Stimulated activated CD8-positive, alpha-beta memory T cell treated with anti-CD3 and anti-CD28 coated beads, Interleukin-2, amount 100 ng/mL, for 48 hours (primary cell): Measurements from ENCODE around the gene PCSK5.
"Not testable (repeated sequence)": the region's sequence is repeated elsewhere in the genome, so short reads cannot be mapped to it uniquely, and the experiment has no call there.

Source experiments
- DNase-seq, 2 donors: peaks; one replicate each; pipeline ENCODE4 v3.0.0-alpha.2; 2020; ENCODE audit warnings: low read depth in 2 of 2

The PCSK5 gene

DNA sequence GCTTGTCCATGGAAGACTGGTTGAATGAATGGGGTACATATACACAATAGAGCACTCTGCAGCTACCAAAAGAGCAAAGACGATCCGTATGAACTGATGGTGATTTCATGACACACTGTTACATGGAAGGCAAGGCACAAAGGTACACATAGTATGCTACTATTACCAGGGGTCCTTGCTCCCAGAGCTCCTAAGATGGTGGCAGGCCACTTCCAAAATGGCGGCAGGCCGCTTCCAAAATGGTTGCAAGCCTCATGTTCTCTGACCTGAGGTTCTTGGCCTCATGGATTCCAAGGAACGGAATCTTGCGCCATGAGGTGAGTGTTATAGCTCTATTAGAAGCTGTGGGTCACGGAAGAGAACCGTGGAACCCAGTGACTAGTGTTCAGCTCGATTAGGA, 356.2 kb downstream of the PCSK5 start:
- DNase-seq = no peak

- no peak for DNase-seq
Observed at GRCh38 chr9:76247426-76247825, 357.0 kb downstream of the PCSK5 start.

GRCh38 chr9:76249309-76249708, 358.8 kb downstream of the PCSK5 start:
- DNase-seq = no peak

GRCh38 chr9:76255781-76256455, 365.4 kb downstream of the PCSK5 start:
- no peak for DNase-seq

DNA sequence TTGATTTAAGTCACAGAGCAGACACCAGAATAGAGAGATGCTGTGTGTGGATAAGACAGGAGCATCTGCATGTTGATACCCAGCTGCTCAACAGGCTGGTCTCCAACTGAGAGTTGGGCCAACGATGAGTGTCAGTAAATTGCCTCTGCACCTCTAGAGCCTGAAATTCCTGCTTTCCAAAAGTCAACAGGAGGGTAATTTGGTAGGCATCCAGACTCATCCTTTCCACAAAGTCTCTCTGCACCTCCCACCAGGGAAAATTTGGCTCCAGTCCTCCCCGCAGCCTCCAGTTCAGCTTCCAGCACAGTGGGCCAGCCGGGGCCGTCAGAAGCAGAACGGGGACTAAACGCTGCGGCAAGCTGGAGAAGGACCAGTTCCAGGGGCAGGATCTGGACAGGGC, 366.8 kb downstream of the PCSK5 start:
- DNase-seq = no peak

- no peak for DNase-seq
Observed at GRCh38 chr9:76266649-76267283, 376.3 kb downstream of the PCSK5 start.

- DNase-seq = no peak
Observed at GRCh38 chr9:76267284-76267652, 376.8 kb downstream of the PCSK5 start.

DNA sequence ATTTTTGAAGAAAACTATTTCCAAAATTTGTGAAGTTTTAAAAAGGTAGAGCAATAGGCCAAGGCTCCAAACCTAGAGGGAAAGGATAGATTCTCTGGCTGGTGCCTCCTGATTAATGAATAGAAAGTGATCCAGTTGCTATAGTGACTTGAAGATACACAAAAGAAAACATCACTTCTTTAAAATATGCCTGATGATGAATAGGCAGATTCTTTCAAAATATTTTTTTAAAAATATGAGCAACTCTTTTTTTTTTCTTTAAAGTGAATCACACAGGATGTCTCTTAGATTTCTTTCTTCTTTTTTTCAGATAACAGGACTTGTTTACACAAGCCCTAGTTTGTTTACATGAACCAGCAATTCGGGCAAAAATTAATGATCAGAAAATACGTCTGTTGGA, 379.3 kb downstream of the PCSK5 start:
- no peak for DNase-seq

- no peak for DNase-seq
Observed at GRCh38 chr9:76271755-76272154, 381.3 kb downstream of the PCSK5 start.

GRCh38 chr9:76289042-76289441, 398.6 kb downstream of the PCSK5 start:
- DNase-seq = no peak

GRCh38 chr9:76289703-76290102, 399.2 kb downstream of the PCSK5 start:
- DNase-seq = no peak

DNA sequence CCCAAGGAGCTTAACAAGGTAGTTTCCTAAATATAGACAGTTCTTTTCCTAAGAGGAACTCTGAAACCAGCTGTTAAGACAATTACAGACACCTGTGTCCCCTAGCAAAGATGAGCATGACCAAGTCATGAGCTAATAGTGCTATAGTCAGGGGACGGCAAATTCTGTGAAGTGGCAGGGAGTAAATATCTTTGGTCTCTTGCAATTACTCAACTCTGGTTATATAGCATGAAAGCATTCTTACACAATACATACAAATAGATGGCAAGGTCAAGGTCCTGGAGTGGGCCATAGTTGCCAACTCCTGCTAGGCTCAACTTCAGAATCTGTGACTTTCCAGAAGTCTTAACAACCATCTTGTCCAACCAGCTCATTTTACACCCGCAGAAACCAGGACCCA, 400.1 kb downstream of the PCSK5 start:
- DNase-seq = no peak

DNA sequence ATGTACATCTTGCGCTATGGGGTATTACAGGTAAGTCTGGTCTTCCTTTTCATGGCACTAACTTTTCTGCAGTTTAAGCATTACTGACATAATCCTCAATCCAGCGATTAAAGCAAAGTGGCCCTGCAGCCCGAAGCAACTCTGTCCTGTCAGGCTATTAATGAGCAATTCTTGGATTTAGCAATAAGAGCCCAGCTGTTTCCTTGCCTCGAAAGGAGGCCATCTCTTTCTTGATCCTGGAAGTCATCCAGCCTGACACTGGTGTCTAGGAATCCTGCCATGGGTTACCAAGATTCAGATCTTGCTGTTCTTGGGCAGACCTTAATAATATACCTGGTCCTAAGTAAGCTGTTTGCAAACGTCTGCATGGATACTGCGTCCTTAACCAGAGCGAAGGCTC, 401.8 kb downstream of the PCSK5 start:
- DNase-seq = no peak

DNA sequence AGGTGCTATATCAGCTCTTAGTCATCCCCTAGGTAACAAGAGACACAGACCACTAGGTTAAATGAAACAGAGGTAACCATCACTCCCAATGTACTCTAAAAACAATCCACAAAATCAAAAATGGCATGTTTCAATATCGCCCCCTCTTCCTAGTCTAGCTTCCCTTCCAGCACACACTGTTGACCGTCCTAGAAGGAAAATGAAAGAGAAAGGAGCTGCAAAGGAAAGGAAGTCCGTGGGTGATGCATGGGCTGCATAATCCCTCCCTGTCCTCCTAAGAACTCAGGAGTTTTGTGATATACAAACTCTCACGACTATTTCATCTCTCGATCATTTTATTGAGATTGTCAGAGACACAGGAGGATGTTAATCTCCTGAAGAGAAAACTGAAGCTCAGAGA, 402.2 kb downstream of the PCSK5 start:
- DNase-seq = no peak

- no peak for DNase-seq
Observed at GRCh38 chr9:76294301-76294700, 403.8 kb downstream of the PCSK5 start.

- no peak for DNase-seq
Observed at GRCh38 chr9:76296561-76297310, 406.3 kb downstream of the PCSK5 start.

DNA sequence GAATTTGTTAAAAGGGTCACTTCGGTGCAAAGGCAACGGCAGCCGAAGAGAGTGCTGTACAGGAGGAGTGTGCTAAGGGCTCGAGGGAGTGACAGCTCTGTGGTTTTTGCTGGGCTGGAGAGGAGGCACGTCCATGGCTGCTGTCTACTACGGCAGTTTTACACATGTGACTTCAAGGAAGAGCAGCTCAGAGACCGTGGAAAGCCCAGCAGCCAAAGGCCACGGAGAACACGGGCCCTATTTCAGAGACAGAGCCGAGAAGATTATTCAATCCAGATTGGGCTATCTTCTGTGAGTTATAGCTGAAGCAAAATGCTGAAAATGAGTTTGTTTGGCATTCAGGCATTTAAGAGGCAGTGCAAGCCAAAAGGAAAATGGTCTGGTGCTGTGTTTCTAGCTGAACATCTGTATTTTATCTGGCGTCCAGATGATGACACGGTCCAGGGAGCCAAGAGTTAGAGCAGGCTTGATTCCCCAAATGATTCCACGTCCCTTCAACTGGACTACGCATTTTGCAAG, 407.3 kb downstream of the PCSK5 start:
- no peak for DNase-seq

- DNase-seq = no peak
Observed at GRCh38 chr9:76298521-76299144, 408.2 kb downstream of the PCSK5 start.

DNA sequence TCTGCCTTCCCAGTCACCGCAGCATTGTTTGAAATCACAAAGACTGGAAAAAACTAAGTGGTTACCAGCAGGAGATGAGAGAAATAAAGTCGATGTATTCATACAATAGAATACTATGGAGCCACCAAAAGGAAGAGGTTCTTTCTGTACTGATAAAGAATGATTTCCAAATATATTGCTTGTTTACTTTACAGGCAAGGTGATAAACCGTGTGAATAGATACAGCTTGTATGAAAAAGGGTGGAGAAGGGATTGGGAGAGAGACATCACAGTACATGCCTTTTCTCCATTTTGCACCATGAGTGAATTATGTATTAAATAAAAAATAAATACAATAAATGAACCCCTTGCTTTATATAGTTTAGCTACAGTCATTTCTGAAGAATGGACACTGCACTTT, 412.1 kb downstream of the PCSK5 start:
- no peak for DNase-seq

DNA sequence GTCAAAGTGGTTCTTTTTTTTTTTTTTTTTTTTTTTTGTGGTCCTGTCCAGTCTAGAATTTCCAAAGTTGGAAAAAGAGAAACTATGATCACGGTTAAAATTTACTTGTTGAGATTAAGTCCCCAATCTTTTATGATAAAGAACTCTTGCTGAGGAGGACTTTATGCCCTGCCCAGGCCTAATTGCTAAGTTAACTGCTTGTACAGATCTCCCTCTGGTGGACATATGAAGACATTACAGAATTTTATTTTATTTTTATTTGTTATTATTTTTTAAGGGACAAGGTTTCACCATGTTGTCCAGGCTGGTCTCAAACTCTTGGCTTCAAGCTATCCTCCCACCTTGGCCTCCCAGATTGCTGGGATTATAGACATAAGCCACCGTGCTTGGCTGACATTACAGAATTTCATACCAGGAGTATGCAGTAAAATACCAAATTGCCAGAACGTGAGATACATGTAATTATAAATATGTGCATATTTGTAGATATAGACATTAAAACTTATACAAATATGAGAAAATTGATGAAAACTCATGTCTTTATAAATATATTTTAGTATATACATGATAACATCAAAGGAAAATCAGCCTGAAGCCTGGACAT, 412.6 kb downstream of the PCSK5 start:
- DNase-seq = no peak

DNA sequence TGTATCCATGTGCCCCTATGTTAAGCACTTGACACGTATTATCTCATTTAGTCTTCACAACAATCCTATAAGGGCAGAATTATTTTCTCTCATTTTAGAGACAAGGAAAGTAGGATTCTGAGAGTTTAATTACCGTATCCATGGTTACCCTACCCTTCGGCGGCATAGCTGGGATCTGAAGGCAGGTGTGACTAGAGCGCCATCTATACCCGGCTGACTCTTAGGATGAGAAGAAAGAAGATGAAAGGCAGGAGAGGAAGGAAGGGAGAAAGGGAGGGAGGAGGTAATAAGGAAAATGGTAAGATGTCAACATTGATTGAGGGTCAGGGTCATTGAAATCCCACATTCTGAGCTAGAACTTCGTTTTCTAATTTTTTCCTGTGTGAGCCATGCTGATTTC, 416.6 kb downstream of the PCSK5 start:
- DNase-seq = not testable (repeated sequence)

GRCh38 chr9:76310577-76310976, 420.1 kb downstream of the PCSK5 start:
- no peak for DNase-seq
